Panc1 (cell line): ENCODE results near the gene NUMB. TPM values are rescaled to one million over a fixed set of nuclear protein-coding genes. Genes with fewer than 3 reads are reported as not detected.

ENCODE experiments used
- ATAC-seq: fragments of 200-7000 bp; cut with Tn5 transposase; 2 replicates; pipeline ENCODE4 v1.9.1; 2020; ENCODE audit warnings: mild to moderate bottlenecking, moderate library complexity
- BruUV-seq: library from RNA; stranded (reverse); fragments of 400-500 nt; replicated peaks from 2 replicates; lab custom pipeline; 2021; lab: Mats Ljungman, UMichigan
- CTCF ChIA-PET: fragments of 300-600 bp; sonication (Branson Sonifier 250); formaldehyde crosslinking; loops from one replicate; lab custom pipeline; 2022; ENCODE audit warnings: antibody characterized with exemption; lab: Charles Lee
- POLR2A ChIA-PET: fragments of 300-600 bp; sonication (Branson Sonifier 250); formaldehyde crosslinking; loops from one replicate; lab custom pipeline; 2022; ENCODE audit warnings: antibody characterized with exemption; lab: Charles Lee
- DNase-seq: peaks from one replicate; pipeline ENCODE4 v3.0.0-alpha.2; 2010; ENCODE audit warnings: low read depth, low spot score
- H3K27ac ChIP-seq: 2 replicates; pipeline ENCODE4 v1.5.1; 2011; ENCODE audit warnings: mild to moderate bottlenecking, low read length, inconsistent platforms
- H3K27me3 ChIP-seq: fragments of 200-500 bp; sonication (Bioruptor generic); 2 replicates; pipeline ENCODE4 v1.6.0; 2014; ENCODE audit warnings: low read length, inconsistent platforms; ENCODE audit not compliant: control insufficient read depth, insufficient read depth
- H3K36me3 ChIP-seq: fragments of 200-500 bp; sonication (Bioruptor generic); 2 replicates; pipeline ENCODE4 v1.5.1; 2014; ENCODE audit warnings: inconsistent platforms, mild to moderate bottlenecking, low read length, moderate library complexity; ENCODE audit not compliant: control insufficient read depth, insufficient read depth
- H3K4me1 ChIP-seq: 2 replicates; pipeline ENCODE4 v1.5.1; 2011; ENCODE audit warnings: inconsistent platforms, mild to moderate bottlenecking, low read length, moderate library complexity; ENCODE audit not compliant: control insufficient read depth, insufficient read depth
- H3K4me3 ChIP-seq, 2 experiments: 2 replicates each; pipeline ENCODE4 v1.5.1; 2011 to 2012; ENCODE audit warnings: low read depth in 2 of 2, low read length in 2 of 2, mild to moderate bottlenecking in 2 of 2, inconsistent platforms in 1 of 2, moderate library complexity in 1 of 2
- H3K9me3 ChIP-seq: fragments of 200-500 bp; sonication (Bioruptor generic); 2 replicates; pipeline ENCODE4 v1.5.1; 2014; ENCODE audit warnings: low read depth, mild to moderate bottlenecking, inconsistent platforms, low read length, moderate library complexity; ENCODE audit not compliant: control insufficient read depth, insufficient read depth
- POLR2AphosphoS5 ChIP-seq: IDR thresholded peaks from 2 replicates; pipeline ENCODE4 v1.6.1; 2012; ENCODE audit warnings: mild to moderate bottlenecking, low read depth, low read length, moderate library complexity
- SIN3A ChIP-seq: IDR thresholded peaks from 2 replicates; pipeline ENCODE4 v1.6.1; 2012; ENCODE audit warnings: low read depth, mild to moderate bottlenecking, low read length, moderate library complexity, borderline replicate concordance; ENCODE audit not compliant: insufficient read depth
- TCF7L2 ChIP-seq: IDR thresholded peaks from 2 replicates; pipeline ENCODE4 v1.6.1; 2011; ENCODE audit warnings: mild to moderate bottlenecking, low read depth, low read length, inconsistent platforms
- in situ Hi-C: cut with HindIII; loops from 2 replicates; pipeline ENCODE4 v1.10.0; 2016; ENCODE audit warnings: low sequenced_read_pairs, low pct_unique_long_range_greater_than_20kb
- intact Hi-C: fragments of 100-400 bp; cut with micrococcal nuclease; formaldehyde crosslinking; loops from one replicate; pipeline ENCODE4 v1.10.0; 2022; ENCODE audit not compliant: unreplicated experiment
- total RNA-seq: library from RNA; stranded (reverse); gene quantifications from one replicate; pipeline ENCODE4 v1.2.1, GENCODE V29; 2021; ENCODE audit not compliant: unreplicated experiment
- TF ChIP-seq, protein P1 (sequence below): fragments of 450-650 bp; IDR thresholded peaks from 2 replicates; pipeline ENCODE4 v1.5.1; 2017; ENCODE audit warnings: mild to moderate bottlenecking
- TF ChIP-seq, protein P2 (sequence below), 2 experiments: IDR thresholded peaks; 2 replicates each; pipeline ENCODE4 v1.6.1; 2011 to 2012; ENCODE audit warnings: low read depth in 2 of 2, control low read depth in 1 of 2, low read length in 1 of 2, mild to moderate bottlenecking in 1 of 2, moderate library complexity in 1 of 2; ENCODE audit not compliant: insufficient read depth in 1 of 2

The NUMB gene
- total RNA-seq, 1 experiment from 2014 or later: 51.5 TPM

GRCh38 chr14:73276836-73277235 lies 181.5 kb downstream of the NUMB start:
- ChIA-PET POLR2A (no interaction called here), CTCF (no interaction called here)
- ATAC-seq (0 out of 2 replicates have a peak, but pooled peaks have one; percentile 25), DNase-seq (no peak)
- in situ Hi-C loops (no loop called here), intact Hi-C loops (loop anchor here (10.0 kb wide), 1 partner anchor 102 kb away; no protein-coding TSS in a partner anchor)
- H3K4me1 ChIP-seq: no peaks in the 10 kb centered on the region
- no peak overlapping the region for H3K27ac ChIP-seq
- TF ChIP-seq, protein P1, sequence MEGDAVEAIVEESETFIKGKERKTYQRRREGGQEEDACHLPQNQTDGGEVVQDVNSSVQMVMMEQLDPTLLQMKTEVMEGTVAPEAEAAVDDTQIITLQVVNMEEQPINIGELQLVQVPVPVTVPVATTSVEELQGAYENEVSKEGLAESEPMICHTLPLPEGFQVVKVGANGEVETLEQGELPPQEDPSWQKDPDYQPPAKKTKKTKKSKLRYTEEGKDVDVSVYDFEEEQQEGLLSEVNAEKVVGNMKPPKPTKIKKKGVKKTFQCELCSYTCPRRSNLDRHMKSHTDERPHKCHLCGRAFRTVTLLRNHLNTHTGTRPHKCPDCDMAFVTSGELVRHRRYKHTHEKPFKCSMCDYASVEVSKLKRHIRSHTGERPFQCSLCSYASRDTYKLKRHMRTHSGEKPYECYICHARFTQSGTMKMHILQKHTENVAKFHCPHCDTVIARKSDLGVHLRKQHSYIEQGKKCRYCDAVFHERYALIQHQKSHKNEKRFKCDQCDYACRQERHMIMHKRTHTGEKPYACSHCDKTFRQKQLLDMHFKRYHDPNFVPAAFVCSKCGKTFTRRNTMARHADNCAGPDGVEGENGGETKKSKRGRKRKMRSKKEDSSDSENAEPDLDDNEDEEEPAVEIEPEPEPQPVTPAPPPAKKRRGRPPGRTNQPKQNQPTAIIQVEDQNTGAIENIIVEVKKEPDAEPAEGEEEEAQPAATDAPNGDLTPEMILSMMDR: no peak
- TF ChIP-seq, protein P2, sequence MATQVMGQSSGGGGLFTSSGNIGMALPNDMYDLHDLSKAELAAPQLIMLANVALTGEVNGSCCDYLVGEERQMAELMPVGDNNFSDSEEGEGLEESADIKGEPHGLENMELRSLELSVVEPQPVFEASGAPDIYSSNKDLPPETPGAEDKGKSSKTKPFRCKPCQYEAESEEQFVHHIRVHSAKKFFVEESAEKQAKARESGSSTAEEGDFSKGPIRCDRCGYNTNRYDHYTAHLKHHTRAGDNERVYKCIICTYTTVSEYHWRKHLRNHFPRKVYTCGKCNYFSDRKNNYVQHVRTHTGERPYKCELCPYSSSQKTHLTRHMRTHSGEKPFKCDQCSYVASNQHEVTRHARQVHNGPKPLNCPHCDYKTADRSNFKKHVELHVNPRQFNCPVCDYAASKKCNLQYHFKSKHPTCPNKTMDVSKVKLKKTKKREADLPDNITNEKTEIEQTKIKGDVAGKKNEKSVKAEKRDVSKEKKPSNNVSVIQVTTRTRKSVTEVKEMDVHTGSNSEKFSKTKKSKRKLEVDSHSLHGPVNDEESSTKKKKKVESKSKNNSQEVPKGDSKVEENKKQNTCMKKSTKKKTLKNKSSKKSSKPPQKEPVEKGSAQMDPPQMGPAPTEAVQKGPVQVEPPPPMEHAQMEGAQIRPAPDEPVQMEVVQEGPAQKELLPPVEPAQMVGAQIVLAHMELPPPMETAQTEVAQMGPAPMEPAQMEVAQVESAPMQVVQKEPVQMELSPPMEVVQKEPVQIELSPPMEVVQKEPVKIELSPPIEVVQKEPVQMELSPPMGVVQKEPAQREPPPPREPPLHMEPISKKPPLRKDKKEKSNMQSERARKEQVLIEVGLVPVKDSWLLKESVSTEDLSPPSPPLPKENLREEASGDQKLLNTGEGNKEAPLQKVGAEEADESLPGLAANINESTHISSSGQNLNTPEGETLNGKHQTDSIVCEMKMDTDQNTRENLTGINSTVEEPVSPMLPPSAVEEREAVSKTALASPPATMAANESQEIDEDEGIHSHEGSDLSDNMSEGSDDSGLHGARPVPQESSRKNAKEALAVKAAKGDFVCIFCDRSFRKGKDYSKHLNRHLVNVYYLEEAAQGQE (IDR thresholded peaks at IDR 0.05; ENCODE audit: insufficient read depth in 1 of 2, low read depth in 2 of 2, low read length in 1 of 2): no peak
- no peak for TF ChIP-seq SIN3A
- no peak for TF ChIP-seq POLR2AphosphoS5
- no peak for TF ChIP-seq TCF7L2
- no TSS peak for BruUV-seq
- H3K27me3 ChIP-seq: no peaks in the 10 kb centered on the region
- H3K9me3 ChIP-seq: no peaks in the 10 kb centered on the region
- no peak overlapping the region for H3K4me3 ChIP-seq
- no peaks in the 10 kb centered on the region; the same call in 1 of the 2 replicates for H3K36me3 ChIP-seq

DNA sequence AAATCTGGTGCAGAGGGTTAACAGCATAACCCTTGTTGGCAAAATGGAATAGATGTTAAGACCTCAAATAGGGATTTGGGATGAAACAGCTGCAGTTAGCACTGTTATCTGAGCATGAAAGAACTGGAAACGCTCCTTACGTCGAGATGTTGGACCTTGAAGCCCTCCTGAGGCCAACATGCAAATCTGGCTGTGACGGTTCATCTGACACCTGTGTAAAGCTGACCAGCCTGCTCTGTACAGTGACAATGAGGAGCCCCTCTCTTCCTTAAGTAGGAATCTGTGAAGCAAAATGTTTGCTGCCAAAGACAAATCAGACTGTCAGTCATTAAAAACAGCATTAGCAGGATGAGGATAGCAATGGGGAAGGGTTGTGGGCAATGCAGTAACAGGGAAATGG lies 184.5 kb downstream of the NUMB start:
- BruUV-seq: no TSS peak
- H3K27ac ChIP-seq: no peak overlapping the region
- no peaks in the 10 kb centered on the region for H3K4me1 ChIP-seq
- H3K9me3 ChIP-seq: no peaks in the 10 kb centered on the region
- no peaks in the 10 kb centered on the region for H3K36me3 ChIP-seq
- H3K4me3 ChIP-seq: no peak overlapping the region
- no peaks in the 10 kb centered on the region for H3K27me3 ChIP-seq
- intact Hi-C loops: loop anchor here (10.0 kb wide), 1 partner anchor 99 kb away; no protein-coding TSS in a partner anchor
- in situ Hi-C loops: no loop called here
- DNase-seq (no peak), ATAC-seq (no peak)
- POLR2A ChIA-PET: no interaction called here
- TF ChIP-seq, protein P2 (IDR thresholded peaks at IDR 0.05; ENCODE audit: insufficient read depth in 1 of 2, low read depth in 2 of 2, low read length in 1 of 2): no peak
- TF ChIP-seq TCF7L2 (no peak), POLR2AphosphoS5 (no peak), SIN3A (no peak)
- TF ChIP-seq, protein P1: no peak
- CTCF ChIA-PET: no interaction called here
